ENCODE results near the gene FAM169A.

DNA sequence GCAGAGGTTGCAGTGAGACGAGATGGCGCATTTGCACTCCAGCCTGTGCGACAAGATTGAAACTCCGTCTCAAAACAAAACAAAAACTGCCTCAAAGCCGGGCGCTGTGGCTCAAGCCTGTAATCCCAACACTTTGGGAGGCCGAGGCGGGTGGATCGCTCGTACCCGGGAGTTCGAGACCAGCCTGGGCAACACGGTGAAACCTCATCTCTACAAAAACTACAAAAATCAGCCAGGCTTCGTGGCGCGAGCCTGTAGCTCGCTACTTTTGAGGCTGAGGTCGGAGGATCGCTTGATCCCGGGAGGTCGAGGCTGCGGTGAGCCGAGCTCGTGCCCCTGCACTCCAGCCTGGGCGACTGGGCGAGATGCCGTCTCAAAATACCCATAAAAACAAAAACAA, 100.3 kb downstream of the FAM169A start:
- TF ChIP-seq TCF4 (CRISPR knock-in tag; IDR thresholded peaks at IDR 0.05; ENCODE audit: borderline replicate concordance), result no peak
- TF ChIP-seq, protein P1, sequence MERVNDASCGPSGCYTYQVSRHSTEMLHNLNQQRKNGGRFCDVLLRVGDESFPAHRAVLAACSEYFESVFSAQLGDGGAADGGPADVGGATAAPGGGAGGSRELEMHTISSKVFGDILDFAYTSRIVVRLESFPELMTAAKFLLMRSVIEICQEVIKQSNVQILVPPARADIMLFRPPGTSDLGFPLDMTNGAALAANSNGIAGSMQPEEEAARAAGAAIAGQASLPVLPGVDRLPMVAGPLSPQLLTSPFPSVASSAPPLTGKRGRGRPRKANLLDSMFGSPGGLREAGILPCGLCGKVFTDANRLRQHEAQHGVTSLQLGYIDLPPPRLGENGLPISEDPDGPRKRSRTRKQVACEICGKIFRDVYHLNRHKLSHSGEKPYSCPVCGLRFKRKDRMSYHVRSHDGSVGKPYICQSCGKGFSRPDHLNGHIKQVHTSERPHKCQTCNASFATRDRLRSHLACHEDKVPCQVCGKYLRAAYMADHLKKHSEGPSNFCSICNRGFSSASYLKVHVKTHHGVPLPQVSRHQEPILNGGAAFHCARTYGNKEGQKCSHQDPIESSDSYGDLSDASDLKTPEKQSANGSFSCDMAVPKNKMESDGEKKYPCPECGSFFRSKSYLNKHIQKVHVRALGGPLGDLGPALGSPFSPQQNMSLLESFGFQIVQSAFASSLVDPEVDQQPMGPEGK (CRISPR knock-in tag; IDR thresholded peaks at IDR 0.05; ENCODE audit: borderline replicate concordance), result no peak
- TF ChIP-seq TOX (CRISPR knock-in tag; IDR thresholded peaks at IDR 0.05; ENCODE audit: borderline replicate concordance), result no peak

Measured in SK-N-SH treated with all-trans-retinoic acid at 6 μM for 48 hours (cell line).